NK-92 (cell line): Measurements from ENCODE around the gene TEKTIP1.
"Not testable (repeated sequence)": the region's sequence is repeated elsewhere in the genome, so short reads cannot be mapped to it uniquely, and the experiment has no call there.

Source experiments
- DNase-seq: peaks from one replicate; lab custom pipeline; 2025; ENCODE audit not compliant: unreplicated experiment; lab: John Stamatoyannopoulos, UW

Gene TEKTIP1

DNA sequence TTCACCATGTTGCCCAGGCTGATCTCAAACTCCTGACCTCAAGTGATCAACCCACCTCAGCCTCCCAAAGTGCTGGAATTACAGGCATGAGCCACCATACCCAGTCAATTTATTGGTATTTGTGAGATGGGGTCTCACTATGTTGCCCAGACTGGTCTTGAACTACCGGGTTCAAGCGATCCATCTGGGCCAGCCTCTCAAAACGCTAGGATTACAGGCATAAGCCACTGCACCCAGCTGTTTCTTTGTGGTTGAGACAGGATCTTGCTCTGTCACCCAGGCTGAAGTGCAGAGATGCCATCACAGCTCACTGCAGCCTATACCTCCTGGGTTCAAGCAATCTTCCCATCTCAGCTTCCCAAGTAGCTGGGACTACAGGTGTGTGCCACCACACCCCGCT lies 42.8 kb downstream of the TEKTIP1 start:
- DNase-seq: not testable (repeated sequence)

DNA sequence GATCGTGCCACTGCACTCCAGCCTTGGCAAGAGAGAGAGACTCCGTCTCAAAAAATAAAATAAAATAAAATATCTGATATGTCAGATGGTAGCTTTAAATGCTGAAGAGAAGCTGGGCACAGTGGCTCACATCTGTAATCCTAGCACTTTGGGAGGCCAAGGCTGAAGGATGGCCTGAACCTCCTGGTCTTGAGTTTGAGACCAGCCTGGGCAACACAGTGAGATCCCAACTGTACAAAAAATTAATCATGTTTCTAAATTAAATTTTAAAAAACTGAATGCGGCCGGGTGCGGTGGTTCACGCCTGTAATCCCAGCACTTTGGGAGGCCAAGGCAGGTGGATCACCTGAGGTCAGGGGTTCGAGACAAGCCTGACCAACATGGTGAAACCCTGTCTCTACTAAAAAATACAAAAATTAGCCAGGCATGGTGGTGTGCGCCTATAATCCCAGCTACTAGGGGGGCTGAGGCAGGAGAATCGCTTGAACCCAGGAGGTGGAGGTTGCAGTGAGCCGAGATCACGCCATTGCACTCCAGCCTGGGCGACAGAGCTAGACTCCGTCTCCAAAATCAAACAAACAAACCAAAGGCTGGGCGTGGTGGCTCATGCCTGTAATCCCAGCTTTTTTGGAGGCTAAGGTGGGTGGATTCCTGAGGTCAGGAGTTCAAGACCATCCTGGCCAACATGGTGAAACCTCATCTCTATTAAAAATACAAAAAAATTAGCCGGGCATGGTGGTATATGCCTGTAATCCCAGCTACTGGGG lies 45.2 kb downstream of the TEKTIP1 start:
- not testable (repeated sequence) for DNase-seq

DNA sequence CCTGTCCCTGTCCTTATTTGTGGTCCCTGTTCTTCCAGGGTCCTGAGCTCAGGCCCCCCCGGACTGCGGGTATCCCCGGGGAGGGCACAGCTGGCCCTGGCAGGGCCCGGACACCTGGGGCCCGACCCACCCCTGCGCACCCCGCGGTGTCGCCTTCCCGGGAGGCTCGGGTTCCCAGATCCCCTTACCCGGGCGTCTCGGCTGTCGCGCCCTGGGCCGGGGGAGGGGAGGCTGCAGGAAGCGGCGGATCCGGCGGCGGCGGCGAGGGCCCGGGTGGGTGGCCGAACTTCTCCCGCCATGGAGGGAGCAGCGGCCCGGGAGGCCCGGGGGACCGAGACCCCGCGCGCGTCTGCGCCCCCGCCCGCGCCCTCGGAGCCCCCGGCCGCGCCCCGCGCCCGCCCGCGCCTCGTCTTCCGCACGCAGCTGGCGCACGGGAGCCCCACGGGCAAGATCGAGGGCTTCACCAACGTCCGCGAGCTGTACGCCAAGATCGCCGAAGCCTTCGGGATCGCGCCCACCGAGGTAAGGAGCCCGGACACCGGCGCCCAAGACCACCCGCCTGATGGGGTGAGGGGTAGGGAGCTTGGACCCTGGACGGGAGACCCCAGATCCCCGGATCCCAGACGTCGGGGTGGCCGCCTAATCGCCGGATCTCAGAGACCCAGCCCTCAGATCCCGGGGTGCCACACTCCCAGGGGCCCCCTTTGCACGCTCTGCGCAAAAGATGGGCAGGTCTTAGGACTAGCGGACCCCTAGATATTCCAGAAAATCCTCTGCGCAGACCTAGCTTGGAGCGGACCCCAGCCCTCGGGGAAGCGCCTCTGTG lies 46.5 kb downstream of the TEKTIP1 start, which contains the start of gene GIPC3:
TSS of gene GIPC3 (plus strand) at position 178 of the 826 bp plus-strand sequence. CDS start at position 298, 120 bp downstream.
- no peak for DNase-seq

DNA sequence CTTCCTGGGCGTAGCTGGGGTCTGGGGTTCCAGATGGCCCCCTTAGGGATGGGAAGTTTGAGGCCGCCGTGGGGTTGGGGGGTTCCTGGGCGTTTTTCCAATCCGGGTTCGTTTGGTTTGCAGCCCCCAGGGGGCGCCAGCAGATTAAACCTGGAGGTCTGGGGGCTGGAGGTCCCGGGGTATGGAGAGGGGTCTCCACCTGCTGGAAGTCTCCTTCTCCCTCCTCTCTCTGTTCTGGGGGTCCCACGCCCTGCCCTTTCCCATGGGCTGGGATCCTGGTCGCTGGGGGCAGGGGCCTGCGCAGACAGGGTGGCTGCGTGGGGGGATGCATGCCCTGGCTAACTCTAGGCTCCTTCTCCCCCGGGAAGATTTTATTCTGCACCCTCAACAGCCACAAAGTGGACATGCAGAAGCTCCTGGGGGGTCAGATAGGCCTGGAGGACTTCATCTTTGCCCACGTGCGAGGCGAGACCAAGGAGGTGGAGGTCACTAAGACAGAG lies 47.2 kb downstream of the TEKTIP1 start:
- no peak for DNase-seq

DNA sequence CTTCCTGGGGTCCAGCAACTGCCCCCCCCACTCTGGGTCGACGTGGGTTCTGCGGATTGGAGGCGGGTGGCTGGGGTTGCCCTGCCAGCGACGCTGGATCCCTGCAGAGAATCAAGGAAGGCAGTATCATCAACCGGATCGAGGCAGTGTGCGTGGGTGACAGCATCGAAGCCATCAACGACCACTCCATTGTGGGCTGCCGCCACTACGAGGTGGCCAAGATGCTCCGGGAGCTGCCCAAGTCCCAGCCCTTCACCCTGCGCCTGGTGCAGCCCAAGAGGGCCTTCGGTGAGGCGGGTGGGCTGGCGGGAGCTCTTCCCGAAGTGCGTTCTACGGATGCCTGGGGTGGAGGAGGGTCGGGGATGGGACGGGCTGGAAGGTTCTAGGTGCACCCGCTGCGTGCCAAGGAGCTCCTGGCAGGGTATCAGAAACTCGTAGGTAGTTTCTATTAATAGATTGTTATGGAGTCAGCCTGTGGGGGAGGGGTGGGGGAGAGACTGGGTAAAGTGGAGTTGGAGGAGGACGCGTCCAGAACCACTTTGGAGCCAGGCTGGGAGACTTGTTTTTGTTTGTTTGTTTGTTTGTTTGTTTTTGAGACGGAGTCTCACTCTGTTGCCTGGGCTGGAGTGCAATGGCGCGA lies 47.9 kb downstream of the TEKTIP1 start:
- no peak for DNase-seq

DNA sequence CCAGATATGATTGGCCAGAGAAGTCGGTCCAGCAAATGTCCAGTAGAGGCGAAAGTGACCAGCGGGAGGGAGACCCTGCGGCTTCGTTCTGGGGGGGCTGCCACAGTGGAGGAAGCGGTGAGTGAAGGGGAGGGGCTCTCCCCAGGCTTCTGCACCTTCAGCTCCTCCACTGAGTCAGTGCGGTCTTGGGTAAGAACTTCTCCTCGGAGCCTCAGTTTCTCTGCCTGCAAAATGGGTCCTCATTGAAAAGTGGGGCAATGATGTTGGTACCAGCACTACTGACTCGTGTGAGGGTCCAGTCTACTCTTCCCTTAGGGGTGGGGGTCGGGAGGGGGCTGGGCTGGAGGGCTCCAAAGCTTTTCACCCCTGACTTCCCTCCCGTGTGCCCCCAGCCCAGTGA lies 50.5 kb downstream of the TEKTIP1 start:
- DNase-seq: no peak

DNA sequence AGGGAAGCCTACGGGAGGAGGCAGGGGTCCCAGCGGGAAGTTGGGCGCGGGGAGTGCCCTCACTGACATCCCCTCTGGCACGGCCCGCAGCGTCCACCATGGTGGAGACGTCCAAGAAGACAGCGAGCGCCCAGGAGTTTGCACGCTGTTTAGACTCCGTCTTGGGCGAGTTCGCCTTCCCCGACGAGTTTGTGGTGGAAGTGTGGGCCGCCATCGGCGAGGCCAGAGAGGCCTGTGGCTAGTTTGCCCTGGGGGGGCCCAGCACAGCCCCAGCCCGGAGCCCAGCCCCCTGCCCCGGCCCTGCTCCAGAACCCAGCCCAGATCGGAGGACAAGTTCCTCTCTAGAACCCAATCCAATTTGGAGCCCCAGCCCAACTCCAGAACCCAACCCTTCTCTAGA lies 51.0 kb downstream of the TEKTIP1 start:
- DNase-seq: no peak

DNA sequence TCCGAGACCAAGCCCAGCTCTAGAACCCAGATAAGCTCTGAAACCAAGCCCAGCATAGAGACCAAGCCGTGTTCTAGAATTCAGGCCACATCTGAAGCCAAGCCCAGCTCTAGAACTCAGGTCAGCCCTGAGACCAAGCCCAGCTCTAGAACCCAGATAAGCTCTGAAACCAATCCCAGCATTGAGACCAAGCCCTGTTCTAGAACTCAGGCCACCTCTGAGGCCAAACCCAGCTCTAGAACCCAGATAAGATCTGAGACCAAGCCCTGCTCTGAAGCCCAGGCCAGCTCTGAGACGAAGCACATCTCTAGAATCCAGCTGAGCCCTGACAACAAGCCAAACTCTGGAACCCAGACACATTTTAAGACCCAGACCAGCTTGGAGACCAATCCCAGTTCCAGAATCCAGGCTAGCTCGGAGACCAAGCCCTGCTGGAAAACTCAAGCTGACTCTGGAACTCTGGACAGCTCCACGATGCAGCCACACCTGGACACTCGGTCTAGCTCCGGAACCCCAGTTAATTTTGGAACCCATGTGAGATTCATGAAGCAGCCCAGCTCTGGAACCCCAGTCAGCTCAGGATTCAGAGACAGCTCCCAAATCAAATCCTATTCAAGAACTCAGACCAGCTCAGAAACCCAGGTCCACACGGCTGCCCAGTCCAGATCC lies 52.2 kb downstream of the TEKTIP1 start:
- DNase-seq: no peak

DNA sequence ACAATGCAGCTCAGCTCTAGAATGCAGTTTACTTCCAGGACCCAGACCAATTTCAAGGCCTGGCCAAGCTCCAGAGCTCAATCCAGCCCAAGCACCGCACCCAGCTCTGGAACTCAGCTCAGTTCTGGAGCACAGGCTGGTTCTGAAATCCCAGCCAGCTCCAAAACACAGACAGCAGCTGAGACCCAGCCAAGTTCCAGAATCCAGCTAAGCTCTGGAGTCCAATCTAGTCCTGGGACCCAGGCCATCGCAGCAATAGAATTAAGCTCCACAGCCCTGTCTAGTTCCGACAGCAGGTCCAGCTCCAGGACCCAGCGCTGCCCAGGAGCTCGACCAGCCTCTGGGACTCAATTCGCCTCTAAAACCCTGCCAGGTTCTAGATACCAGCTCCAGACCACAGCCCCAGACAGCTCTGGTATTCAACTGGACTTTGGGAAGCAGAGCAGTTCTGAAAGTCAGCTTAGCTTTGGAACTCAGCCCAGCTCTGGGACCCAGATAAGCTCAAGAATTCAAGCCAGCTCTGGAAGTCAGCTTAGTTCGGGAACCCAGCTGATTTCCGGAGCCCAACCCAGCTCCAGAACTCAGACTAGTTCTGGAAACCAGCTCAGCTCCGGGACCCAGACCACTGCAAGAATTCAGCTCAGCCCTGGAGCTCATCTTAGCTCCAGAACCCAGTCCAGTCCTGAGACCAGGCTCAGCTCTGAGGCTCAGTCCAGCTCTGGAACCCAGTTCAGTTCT lies 53.1 kb downstream of the TEKTIP1 start:
- no peak for DNase-seq

DNA sequence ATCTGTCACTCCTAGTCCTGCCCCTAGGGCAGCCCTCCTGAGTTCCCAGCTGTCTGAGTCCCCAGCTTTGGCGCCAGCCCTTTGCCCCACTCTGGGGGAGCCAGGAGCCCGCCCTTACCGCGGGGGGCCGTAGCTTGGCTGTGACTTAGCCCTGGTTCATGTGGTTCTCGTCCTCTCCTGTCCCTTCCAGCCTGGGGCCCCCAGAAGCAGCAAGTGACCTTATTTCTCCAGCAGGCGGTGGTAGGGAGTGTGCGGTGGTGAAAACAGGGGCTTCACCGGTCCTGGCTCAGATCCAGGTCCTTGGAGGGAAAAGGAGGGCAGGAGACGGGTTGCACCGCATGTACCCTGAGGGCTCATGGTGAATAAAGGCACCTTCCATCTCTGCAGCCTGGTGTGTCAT lies 54.2 kb downstream of the TEKTIP1 start:
- DNase-seq: no peak
